Epithelial cell of proximal tubule (primary cell): ENCODE measurements around the gene PLK5. TPM values are rescaled to one million over a fixed set of nuclear protein-coding genes. Genes with fewer than 3 reads are reported as not detected.
A peak's percentile ranks its signal among the peaks of the same experiment; 100 is the strongest.

ENCODE experiments used
- DNase-seq: peaks from one replicate; pipeline ENCODE4 v3.0.0-alpha.2; 2011; ENCODE audit warnings: low read depth
- H3K4me3 ChIP-seq: 2 replicates; pipeline ENCODE4 v1.5.1; 2011; ENCODE audit warnings: low read depth, mild to moderate bottlenecking, low read length
- total RNA-seq: library from RNA; depleted of rRNA; stranded (reverse); fragments of >200 nt; gene quantifications from 2 replicates; pipeline ENCODE4 v1.2.3, GENCODE V29; 2015
- TF ChIP-seq, protein P1 (sequence below): conservative IDR thresholded peaks from 2 replicates; pipeline ENCODE4 v1.5.1; 2012; ENCODE audit warnings: low read depth, mild to moderate bottlenecking, low read length

Gene PLK5
- total RNA-seq, 1 donor from 2014 or later = not detected

DNA sequence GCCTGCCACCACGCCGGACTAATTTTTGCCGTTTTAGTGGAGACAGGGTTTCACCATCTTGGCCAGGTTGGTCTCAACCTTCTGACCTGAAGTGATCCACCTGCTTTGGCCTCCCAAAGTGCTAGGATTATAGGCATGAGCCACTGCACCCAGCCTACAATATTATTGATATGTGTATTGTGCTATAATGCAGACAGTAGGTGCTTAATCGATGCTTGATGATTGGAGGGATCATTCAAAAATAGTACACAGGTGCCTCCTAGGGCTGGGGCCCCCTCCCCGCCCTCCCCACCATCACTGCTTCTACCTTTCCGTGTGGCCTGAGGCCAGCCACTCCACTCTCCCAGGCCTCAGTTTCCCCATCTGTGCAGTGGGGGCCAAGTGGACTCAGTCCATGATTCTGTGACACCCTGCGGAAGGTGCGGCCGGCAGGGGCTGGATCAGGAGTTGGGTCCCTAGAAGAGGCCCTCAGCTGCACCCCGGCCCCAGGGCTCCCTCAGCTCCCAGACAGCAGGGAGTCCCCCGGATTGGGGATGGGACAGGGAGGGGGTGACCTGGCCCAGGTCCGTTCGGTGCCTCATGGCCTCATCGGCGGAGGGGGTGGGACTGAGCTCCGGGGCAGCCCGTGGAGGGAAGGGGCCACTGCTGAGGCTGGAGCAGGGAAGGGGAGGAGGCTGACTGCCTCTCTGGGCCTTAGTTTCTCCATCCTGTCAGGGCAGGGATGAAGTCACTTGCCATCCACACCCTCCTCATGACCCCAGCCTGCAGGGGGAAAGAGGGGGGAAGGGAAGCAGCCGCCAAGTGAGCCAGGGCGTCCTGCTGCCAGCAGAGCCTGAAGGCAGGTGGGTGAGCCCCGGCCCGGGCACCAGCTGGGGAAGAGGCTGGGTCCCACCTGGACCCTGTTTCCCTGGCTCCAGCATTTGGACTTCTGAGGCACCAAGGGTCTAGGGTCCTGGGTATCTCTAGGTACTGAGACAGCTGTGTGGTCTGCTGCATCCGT lies 12.3 kb upstream of the PLK5 start:
- no peak for DNase-seq
- TF ChIP-seq, protein P1, sequence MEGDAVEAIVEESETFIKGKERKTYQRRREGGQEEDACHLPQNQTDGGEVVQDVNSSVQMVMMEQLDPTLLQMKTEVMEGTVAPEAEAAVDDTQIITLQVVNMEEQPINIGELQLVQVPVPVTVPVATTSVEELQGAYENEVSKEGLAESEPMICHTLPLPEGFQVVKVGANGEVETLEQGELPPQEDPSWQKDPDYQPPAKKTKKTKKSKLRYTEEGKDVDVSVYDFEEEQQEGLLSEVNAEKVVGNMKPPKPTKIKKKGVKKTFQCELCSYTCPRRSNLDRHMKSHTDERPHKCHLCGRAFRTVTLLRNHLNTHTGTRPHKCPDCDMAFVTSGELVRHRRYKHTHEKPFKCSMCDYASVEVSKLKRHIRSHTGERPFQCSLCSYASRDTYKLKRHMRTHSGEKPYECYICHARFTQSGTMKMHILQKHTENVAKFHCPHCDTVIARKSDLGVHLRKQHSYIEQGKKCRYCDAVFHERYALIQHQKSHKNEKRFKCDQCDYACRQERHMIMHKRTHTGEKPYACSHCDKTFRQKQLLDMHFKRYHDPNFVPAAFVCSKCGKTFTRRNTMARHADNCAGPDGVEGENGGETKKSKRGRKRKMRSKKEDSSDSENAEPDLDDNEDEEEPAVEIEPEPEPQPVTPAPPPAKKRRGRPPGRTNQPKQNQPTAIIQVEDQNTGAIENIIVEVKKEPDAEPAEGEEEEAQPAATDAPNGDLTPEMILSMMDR = no peak
- peak overlapping the region; percentile 70 for H3K4me3 ChIP-seq

DNA sequence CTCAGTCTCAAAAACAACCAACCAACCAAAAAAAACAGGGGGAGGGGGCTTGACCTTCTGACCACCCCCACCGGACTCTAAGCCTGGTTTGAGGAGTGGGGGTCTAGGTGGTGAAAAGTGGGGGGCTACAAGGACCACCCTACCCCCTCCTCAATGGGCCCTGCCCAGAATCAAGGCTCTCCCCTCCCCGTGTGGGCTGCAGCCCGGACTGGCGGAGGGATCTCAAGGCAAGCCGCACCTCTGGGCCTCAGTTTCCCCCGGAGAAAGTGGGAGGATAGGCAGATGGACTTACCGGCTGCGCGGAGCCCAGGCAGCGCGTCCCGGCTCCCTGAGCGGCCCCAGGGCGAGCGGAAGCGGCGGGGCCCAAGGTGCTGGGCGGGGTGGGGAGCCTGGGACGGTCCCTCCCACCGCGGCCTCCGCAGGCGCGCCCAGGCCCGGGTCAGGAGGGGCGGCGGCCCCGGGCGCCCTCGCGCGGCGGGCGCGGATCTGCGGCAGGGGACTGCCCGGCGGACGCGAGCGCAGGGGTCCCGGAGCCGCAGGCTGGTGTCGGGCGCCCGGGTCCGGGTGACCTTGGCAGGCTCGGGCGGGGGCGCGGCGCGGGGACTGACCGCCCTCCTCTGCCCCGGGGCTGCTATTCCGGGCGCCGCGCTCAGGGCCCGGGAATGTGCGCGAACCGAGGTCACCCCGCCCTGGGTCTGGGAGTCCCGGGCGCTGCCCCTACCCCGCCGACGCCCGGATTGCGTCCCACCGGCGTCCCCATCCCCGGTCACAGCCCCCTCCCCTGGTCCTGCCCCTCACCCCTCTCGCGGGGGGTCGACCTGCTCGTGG lies 11.0 kb upstream of the PLK5 start, which contains the start of gene ADAMTSL5:
Gene ADAMTSL5, minus strand, starts transcription at position 349 of the 828 bp plus-strand sequence. CDS start 2,076 bp downstream, outside the sequence.
- DNase-seq = no peak
- H3K4me3 ChIP-seq = peak within 1 kb of the TSS; percentile 70
- TF ChIP-seq, protein P1 = no peak

DNA sequence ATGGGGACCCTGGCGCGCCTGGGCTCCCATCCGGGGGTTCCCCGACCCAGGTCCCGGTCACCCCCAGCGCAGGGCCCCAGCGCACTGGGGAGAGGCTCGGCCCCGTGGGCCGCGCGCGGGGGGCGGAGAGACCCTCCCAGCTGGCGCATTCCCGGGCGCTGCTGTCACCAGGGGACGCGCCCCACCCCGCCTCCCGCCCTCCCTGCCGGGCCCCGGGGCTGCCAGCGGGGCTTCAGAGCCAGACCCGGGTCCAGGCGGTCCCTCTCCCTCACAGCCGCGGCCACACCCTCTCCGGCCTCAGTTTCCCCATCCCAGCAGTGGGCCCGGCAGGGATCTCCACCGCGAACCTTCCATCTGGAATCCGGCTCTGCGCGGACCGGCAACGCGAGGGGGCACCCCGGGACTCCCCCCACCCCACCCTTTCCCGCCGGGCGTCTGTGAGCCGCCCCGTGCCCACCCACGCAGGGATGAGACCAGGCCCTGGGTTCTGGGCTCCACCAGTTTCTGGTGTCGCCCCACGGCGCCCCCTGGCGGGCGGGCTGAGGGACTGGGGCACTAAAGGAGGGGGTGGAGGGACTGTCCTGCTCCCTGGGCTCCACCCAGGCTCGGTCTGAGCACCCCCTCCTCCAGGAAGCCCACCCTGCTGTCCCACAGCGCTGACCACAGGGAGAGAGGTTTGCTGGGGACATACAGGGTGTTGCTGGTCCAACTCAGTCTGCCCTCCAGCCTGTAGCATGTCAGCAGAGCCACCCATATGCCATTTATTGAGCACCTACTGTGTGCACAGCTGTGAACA lies 10.2 kb upstream of the PLK5 start:
- TF ChIP-seq, protein P1 = peak; percentile 71
- H3K4me3 ChIP-seq = peak overlapping the region; percentile 70
- no peak for DNase-seq

DNA sequence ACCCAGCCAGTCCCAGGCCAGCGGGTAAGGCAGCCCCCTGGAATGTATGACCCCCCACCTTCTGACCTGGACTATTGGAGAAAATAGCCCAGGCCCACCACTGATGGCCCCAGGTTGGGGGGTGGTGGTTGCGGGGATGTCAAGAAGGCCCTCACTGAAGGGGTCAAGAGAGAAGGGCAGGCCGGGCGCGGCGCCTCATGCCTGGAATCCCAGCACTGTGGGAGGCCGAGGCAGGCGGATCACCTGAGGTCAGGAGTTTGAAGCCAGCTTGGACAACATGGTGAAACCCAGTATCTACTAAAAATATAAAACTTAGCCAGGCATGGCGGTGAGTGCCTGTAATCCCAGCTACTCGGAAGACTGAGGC lies 9.6 kb upstream of the PLK5 start:
- TF ChIP-seq, protein P1 = no peak
- H3K4me3 ChIP-seq = no peak overlapping the region
- DNase-seq = no peak

DNA sequence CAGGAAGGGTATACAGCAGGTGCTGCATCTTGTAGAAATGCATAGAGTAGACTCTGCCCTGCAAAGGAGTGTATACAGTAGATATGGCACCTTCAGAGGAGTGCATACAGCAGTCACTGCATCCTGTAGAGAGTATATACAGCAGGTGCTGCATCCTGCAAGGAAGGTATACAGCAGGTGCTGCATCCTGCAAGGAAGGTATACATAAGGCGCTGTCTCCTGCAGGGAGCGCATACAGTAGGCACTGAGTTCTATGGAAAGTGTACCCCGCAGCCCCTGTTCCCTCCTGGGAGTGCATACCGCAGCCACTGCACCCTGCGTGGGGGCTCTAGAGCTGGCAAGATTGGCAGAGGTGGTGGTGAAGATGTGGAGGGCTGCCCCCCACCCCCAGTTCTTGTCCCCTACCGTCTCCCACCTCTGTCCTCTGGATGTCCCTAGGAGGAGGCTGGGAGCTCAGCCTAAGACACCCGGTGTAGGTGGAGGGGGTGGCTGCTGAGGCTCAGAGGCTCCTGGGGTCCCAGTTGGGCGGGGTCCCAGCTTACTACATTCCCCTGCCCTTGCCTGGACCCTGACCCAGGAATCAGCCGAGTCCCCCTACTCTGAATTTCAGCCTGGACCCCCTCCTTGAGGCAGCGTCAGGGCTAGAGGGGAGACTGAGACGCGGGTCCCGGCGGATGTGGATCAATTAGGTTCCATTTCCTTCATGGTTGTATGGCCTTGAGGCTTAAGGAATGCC lies 8.7 kb upstream of the PLK5 start:
- TF ChIP-seq, protein P1 = no peak
- DNase-seq = no peak
- H3K4me3 ChIP-seq = no peak overlapping the region

DNA sequence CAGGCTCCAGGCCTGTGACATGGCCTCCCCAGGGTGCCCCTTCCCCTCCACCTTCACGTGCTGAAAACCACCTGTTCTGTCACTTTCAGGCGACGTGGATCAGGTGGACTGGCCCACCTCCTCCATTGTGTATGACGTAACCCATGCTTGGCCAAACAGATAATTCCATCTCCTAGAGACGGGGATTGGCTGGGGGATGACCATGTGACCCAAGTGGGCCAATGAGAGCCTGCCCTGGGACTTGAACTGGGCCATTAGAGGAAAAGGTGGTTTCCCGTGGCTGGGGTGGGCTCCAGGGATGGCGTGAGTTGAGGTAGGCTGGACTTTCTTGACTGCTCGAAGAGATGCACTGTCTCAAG lies 7.5 kb upstream of the PLK5 start:
- no peak for DNase-seq
- no peak overlapping the region for H3K4me3 ChIP-seq
- TF ChIP-seq, protein P1 = no peak
